ENCODE data around the gene ADA. TPM values are rescaled to one million over a fixed set of nuclear protein-coding genes. Genes with fewer than 3 reads are reported as not detected.
"Not testable (repeated sequence)": the region's sequence is repeated elsewhere in the genome, so short reads cannot be mapped to it uniquely, and the experiment has no call there.

ADA gene
- polyA plus RNA-seq, 1 donor, result 7.3 TPM

GRCh38 chr20:44657875-44658274 lies 6.4 kb upstream of the ADA start:
- Histone ChIP-seq H3K4me3 (ENCODE audit: low read length) (no peak overlapping the region), H3K27ac (ENCODE audit: low read length) (no peak overlapping the region), H3K27me3 (ENCODE audit: control insufficient read depth, insufficient read depth, low read length) (peaks cover 10% of the 10 kb centered on the region), H3K4me1 (ENCODE audit: control insufficient read depth, insufficient read depth, low read length) (no peaks in the 10 kb centered on the region), H3K9me3 (ENCODE audit: control insufficient read depth, low read depth, low read length) (no peaks in the 10 kb centered on the region), H3K36me3 (ENCODE audit: control insufficient read depth, insufficient read depth, low read length) (no peaks in the 10 kb centered on the region)
- no CpG with 5 or more reads among the region's 2 CpGs for WGBS (ENCODE audit: insufficient coverage, low lambda C conversion rate)
- no peak for DNase-seq

GRCh38 chr20:44656448-44656847 lies 4.9 kb upstream of the ADA start:
- no peak overlapping the region for H3K4me3 ChIP-seq (ENCODE audit: low read length)
- no peaks in the 10 kb centered on the region for H3K4me1 ChIP-seq (ENCODE audit: control insufficient read depth, insufficient read depth, low read length)
- H3K9me3 ChIP-seq (ENCODE audit: control insufficient read depth, low read depth, low read length), result no peaks in the 10 kb centered on the region
- WGBS (ENCODE audit: insufficient coverage, low lambda C conversion rate), result 89% methylated on average over 1 of the region's 3 CpGs
- no peak for DNase-seq
- H3K27ac ChIP-seq (ENCODE audit: low read length), result no peak overlapping the region
- no peaks in the 10 kb centered on the region for H3K36me3 ChIP-seq (ENCODE audit: control insufficient read depth, insufficient read depth, low read length)
- peaks cover 10% of the 10 kb centered on the region for H3K27me3 ChIP-seq (ENCODE audit: control insufficient read depth, insufficient read depth, low read length)

GRCh38 chr20:44654210-44654609 lies 2.7 kb upstream of the ADA start:
- not testable (repeated sequence) for H3K27me3 ChIP-seq (ENCODE audit: control insufficient read depth, insufficient read depth, low read length); DNase-seq; H3K4me1 ChIP-seq (ENCODE audit: control insufficient read depth, insufficient read depth, low read length); H3K9me3 ChIP-seq (ENCODE audit: control insufficient read depth, low read depth, low read length); H3K4me3 ChIP-seq (ENCODE audit: low read length); H3K36me3 ChIP-seq (ENCODE audit: control insufficient read depth, insufficient read depth, low read length); H3K27ac ChIP-seq (ENCODE audit: low read length)
- WGBS (ENCODE audit: insufficient coverage, low lambda C conversion rate), result no CpG with 5 or more reads among the region's 5 CpGs

DNA sequence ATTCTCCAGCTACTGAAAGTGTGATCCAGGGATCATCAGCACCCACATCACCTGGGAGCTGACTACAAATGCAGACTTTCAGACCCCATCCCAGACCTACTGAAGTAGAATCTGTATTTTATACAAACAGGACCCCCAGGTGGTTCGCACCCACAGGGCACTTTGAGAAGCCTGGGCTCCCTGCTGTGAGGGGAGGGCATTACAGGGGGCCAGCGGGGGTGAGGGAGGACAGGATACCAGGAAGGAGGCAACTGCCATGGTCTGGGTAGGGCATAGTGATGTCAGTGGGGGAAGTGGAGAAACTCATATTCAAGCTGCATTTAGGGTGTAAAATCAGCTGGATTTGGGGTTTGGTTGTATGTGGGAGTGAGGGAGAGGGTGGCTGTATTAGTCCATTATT lies 2.0 kb upstream of the ADA start:
- Histone ChIP-seq H3K36me3 (ENCODE audit: control insufficient read depth, insufficient read depth, low read length) (no peaks in the 10 kb centered on the region), H3K27me3 (ENCODE audit: control insufficient read depth, insufficient read depth, low read length) (peaks cover 10% of the 10 kb centered on the region), H3K4me3 (ENCODE audit: low read length) (no peak overlapping the region), H3K4me1 (ENCODE audit: control insufficient read depth, insufficient read depth, low read length) (peaks cover 6% of the 10 kb centered on the region), H3K27ac (ENCODE audit: low read length) (no peak overlapping the region), H3K9me3 (ENCODE audit: control insufficient read depth, low read depth, low read length) (no peaks in the 10 kb centered on the region)
- no CpG with 5 or more reads among the region's 2 CpGs for WGBS (ENCODE audit: insufficient coverage, low lambda C conversion rate)
- no peak for DNase-seq

GRCh38 chr20:44651434-44651683 lies 140 bp downstream of the ADA start:
- peak overlapping the region; percentile 38 for H3K4me3 ChIP-seq (ENCODE audit: low read length)
- H3K4me1 ChIP-seq (ENCODE audit: control insufficient read depth, insufficient read depth, low read length), result peaks cover 6% of the 10 kb centered on the region
- DNase-seq, result no peak
- H3K36me3 ChIP-seq (ENCODE audit: control insufficient read depth, insufficient read depth, low read length), result no peaks in the 10 kb centered on the region
- H3K27ac ChIP-seq (ENCODE audit: low read length), result no peak overlapping the region
- no CpG with 5 or more reads among the region's 33 CpGs for WGBS (ENCODE audit: insufficient coverage, low lambda C conversion rate)
- peaks cover 10% of the 10 kb centered on the region for H3K27me3 ChIP-seq (ENCODE audit: control insufficient read depth, insufficient read depth, low read length)
- H3K9me3 ChIP-seq (ENCODE audit: control insufficient read depth, low read depth, low read length), result no peaks in the 10 kb centered on the region

DNA sequence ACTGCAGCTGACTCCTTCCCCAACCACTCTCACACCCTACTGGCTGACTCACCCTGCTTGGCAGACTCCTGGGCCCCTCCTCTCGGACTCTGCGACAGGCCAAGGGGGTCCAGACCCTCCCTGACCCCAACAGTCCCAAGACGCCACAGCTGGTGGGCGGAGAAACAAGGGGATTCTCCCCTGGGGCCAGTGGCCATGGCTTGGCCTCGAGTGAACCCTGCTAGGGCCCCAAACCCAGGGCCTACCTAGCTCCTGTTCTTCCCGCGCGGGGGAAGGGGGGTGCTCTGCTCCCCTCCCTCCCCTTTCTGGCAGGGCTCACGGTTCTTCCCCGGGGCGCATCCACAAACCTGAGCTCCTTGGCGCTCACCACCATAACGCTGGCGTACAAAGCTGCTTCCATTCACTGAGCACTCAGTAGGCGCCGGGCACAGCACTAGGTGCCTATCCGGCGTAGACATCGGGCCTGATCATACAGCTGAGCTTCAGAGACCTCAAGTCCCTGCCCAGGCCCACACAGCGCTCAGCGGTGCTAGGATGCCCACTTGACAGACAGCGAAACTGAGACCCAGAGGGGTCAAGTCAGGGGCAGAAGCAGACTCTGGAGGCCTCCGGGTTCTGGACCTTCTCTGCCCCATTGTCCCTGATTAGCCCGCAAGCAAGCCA lies 597 bp downstream of the ADA start:
- Histone ChIP-seq H3K36me3 (ENCODE audit: control insufficient read depth, insufficient read depth, low read length) (no peaks in the 10 kb centered on the region), H3K4me3 (ENCODE audit: low read length) (peak overlapping the region; percentile 38), H3K4me1 (ENCODE audit: control insufficient read depth, insufficient read depth, low read length) (peaks cover 6% of the 10 kb centered on the region), H3K27ac (ENCODE audit: low read length) (no peak overlapping the region), H3K27me3 (ENCODE audit: control insufficient read depth, insufficient read depth, low read length) (peaks cover 10% of the 10 kb centered on the region), H3K9me3 (ENCODE audit: control insufficient read depth, low read depth, low read length) (no peaks in the 10 kb centered on the region)
- no CpG with 5 or more reads among the region's 24 CpGs for WGBS (ENCODE audit: insufficient coverage, low lambda C conversion rate)
- DNase-seq, result no peak

DNA sequence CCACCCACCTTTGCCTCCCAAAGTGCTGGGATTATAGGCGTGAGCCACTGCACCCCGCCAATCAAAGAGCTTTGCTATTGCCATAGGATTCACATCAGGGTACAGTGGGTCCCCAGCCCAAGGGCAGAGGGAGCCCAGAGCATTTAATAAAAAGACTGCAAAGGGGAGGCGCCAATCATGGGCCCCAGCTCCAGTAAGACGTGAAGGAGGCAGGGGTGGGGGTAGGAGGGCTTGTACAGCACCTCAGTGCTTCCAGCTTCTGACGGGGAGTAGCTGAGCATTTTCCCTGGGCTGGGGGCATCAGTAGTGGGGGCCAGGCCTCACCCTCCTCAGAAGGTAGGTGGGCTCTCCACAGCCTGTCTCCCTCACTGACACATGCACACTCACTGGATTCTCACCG lies 1.5 kb downstream of the ADA start:
- Histone ChIP-seq H3K4me1 (ENCODE audit: control insufficient read depth, insufficient read depth, low read length) (peaks cover 6% of the 10 kb centered on the region), H3K27me3 (ENCODE audit: control insufficient read depth, insufficient read depth, low read length) (peaks cover 8% of the 10 kb centered on the region), H3K9me3 (ENCODE audit: control insufficient read depth, low read depth, low read length) (no peaks in the 10 kb centered on the region), H3K27ac (ENCODE audit: low read length) (no peak overlapping the region), H3K36me3 (ENCODE audit: control insufficient read depth, insufficient read depth, low read length) (no peaks in the 10 kb centered on the region), H3K4me3 (ENCODE audit: low read length) (no peak overlapping the region)
- WGBS (ENCODE audit: insufficient coverage, low lambda C conversion rate), result 100% methylated on average over 1 of the region's 6 CpGs
- DNase-seq, result no peak

DNA sequence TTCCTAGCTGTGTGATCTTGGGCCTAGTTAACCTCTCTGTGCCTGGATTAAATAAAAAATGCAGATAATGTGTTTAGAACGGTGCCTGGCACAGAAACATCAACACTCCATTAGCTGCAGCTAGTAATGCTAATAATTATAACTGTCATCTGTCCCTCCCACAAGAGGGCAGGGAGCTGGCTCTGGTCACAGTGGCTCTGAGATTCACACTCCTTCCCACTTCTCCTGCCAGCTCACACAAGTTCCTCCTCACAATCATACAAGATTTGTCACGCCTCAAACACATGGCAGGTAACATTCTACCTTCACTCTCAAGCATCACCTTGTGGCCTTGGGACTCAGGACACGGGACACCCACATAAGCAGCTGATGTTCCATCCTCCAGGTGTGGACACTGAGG lies 2.4 kb downstream of the ADA start:
- Histone ChIP-seq H3K9me3 (ENCODE audit: control insufficient read depth, low read depth, low read length) (no peaks in the 10 kb centered on the region), H3K27me3 (ENCODE audit: control insufficient read depth, insufficient read depth, low read length) (peaks cover 3% of the 10 kb centered on the region), H3K4me3 (ENCODE audit: low read length) (no peak overlapping the region), H3K4me1 (ENCODE audit: control insufficient read depth, insufficient read depth, low read length) (peaks cover 6% of the 10 kb centered on the region), H3K27ac (ENCODE audit: low read length) (no peak overlapping the region), H3K36me3 (ENCODE audit: control insufficient read depth, insufficient read depth, low read length) (no peaks in the 10 kb centered on the region)
- no peak for DNase-seq
- WGBS (ENCODE audit: insufficient coverage, low lambda C conversion rate), result no CpG with 5 or more reads among the region's 3 CpGs

GRCh38 chr20:44648579-44648978 lies 2.9 kb downstream of the ADA start:
- Histone ChIP-seq H3K4me3 (ENCODE audit: low read length) (no peak overlapping the region), H3K27ac (ENCODE audit: low read length) (no peak overlapping the region), H3K36me3 (ENCODE audit: control insufficient read depth, insufficient read depth, low read length) (no peaks in the 10 kb centered on the region), H3K27me3 (ENCODE audit: control insufficient read depth, insufficient read depth, low read length) (peaks cover 2% of the 10 kb centered on the region), H3K4me1 (ENCODE audit: control insufficient read depth, insufficient read depth, low read length) (peaks cover 6% of the 10 kb centered on the region), H3K9me3 (ENCODE audit: control insufficient read depth, low read depth, low read length) (no peaks in the 10 kb centered on the region)
- no peak for DNase-seq
- WGBS (ENCODE audit: insufficient coverage, low lambda C conversion rate), result no CpG with 5 or more reads among the region's 7 CpGs

DNA sequence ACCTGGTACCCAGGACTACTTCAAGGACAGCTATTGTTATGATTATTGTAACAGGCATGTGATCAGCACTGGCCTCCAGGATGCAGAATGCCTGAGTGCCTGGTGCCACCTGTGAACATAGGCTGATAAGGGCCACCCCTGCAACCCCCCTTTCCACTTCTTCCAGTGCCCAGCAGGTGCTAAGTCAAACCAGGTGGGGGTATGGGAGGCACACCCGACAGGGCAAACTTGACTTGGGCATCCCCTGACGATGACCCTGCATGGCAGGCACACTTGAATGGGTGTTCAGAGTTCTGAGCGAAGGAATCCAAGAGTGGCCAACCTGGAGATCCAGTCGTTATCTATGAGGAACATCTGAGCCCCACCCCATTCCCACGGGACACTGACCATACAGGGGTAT lies 3.4 kb downstream of the ADA start:
- H3K27ac ChIP-seq (ENCODE audit: low read length), result no peak overlapping the region
- 100% methylated on average over 1 of the region's 5 CpGs for WGBS (ENCODE audit: insufficient coverage, low lambda C conversion rate)
- peaks cover 7% of the 10 kb centered on the region for H3K4me1 ChIP-seq (ENCODE audit: control insufficient read depth, insufficient read depth, low read length)

DNA sequence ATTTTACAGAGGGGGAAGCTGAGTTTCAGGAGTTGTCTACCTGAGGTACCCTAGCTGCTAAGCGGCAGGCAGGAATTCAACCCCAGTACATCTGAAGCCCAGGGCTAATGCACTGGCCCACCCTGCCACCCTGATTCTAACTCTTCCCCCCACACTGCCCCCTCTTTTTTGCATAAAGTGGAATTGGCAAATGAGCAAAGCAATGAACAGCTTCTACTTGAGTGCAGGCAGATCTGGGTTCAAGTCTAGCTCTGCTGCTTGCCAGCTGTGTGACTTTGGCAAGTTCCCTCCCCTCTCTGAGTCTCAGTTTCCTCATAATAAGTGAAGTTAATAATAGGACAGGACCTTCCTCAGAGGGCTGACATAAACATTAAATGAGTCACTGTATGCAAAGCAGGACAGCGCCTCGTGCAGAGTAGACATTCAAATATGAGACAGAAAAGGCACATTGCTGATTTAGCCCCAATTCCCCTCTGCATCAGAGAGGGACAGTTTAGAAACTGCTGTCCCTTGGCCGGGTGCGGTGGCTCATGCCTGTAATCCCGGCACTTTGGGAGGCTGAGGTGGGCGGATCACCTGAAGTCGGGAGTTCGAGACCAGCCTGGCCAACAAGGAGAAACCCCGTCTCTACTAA lies 4.7 kb downstream of the ADA start:
- DNase-seq, result no peak
- no peaks in the 10 kb centered on the region for H3K36me3 ChIP-seq (ENCODE audit: control insufficient read depth, insufficient read depth, low read length)
- no peaks in the 10 kb centered on the region for H3K9me3 ChIP-seq (ENCODE audit: control insufficient read depth, low read depth, low read length)
- no CpG with 5 or more reads among the region's 10 CpGs for WGBS (ENCODE audit: insufficient coverage, low lambda C conversion rate)
- H3K4me3 ChIP-seq (ENCODE audit: low read length), result no peak overlapping the region
- H3K27me3 ChIP-seq (ENCODE audit: control insufficient read depth, insufficient read depth, low read length), result no peaks in the 10 kb centered on the region
- no peak overlapping the region for H3K27ac ChIP-seq (ENCODE audit: low read length)
- peaks cover 19% of the 10 kb centered on the region for H3K4me1 ChIP-seq (ENCODE audit: control insufficient read depth, insufficient read depth, low read length)

More for the DNA sequence above, 3.4 kb downstream of the ADA start:
- DNase-seq, result no peak
- Histone ChIP-seq H3K27me3 (ENCODE audit: control insufficient read depth, insufficient read depth, low read length) (no peaks in the 10 kb centered on the region), H3K36me3 (ENCODE audit: control insufficient read depth, insufficient read depth, low read length) (no peaks in the 10 kb centered on the region), H3K9me3 (ENCODE audit: control insufficient read depth, low read depth, low read length) (no peaks in the 10 kb centered on the region), H3K4me3 (ENCODE audit: low read length) (no peak overlapping the region)
